SK-N-MC (cell line): ENCODE measurements around the gene GPR162.

Source experiments
- DNase-seq: peaks from one replicate; pipeline ENCODE4 v3.0.0-alpha.2; 2011; ENCODE audit warnings: low read depth, low spot score
- H3K27ac ChIP-seq: fragments of 200-600 bp; sonication (generic); 2 replicates; pipeline ENCODE4 v1.5.1; 2016; ENCODE audit warnings: mixed run types
- H3K36me3 ChIP-seq: fragments of 200-600 bp; sonication (generic); 2 replicates; pipeline ENCODE4 v1.6.1; 2017; ENCODE audit warnings: antibody characterized with exemption, low read length, mixed read lengths; ENCODE audit not compliant: insufficient read depth
- H3K4me3 ChIP-seq: fragments of 200-600 bp; sonication (generic); 2 replicates; pipeline ENCODE4 v1.5.1; 2016
- H3K9ac ChIP-seq: fragments of 200-600 bp; sonication (generic); 2 replicates; pipeline ENCODE4 v1.8.0; 2017; ENCODE audit warnings: mixed run types, mixed read lengths; ENCODE audit not compliant: insufficient read length
- H3K9me3 ChIP-seq: fragments of 200-600 bp; sonication (generic); 2 replicates; pipeline ENCODE4 v1.6.1; 2017; ENCODE audit warnings: low read depth, mild to moderate bottlenecking, antibody characterized with exemption, low read length, moderate library complexity, mixed read lengths
- EZH2 ChIP-seq: fragments of 200-600 bp; sonication (generic); IDR thresholded peaks from one replicate; pipeline ENCODE4 v1.6.1; 2017; ENCODE audit warnings: antibody characterized with exemption
- FOXP2 ChIP-seq: optimal IDR thresholded peaks from 2 replicates; pipeline ENCODE3; 2011; ENCODE audit warnings: mild to moderate bottlenecking, moderate library complexity; ENCODE audit not compliant: insufficient read depth; ENCODE audit errors: extremely low read length, control extremely low read depth
- POLR2AphosphoS5 ChIP-seq: IDR thresholded peaks from 2 replicates; pipeline ENCODE4 v1.6.1; 2012; ENCODE audit warnings: mild to moderate bottlenecking, low read depth, low read length, borderline replicate concordance

Gene GPR162

GRCh38 chr12:6784761-6785160 is 36.9 kb upstream of the GPR162 start:
- Histone ChIP-seq H3K36me3 (no peaks in the 10 kb centered on the region), H3K9me3 (no peaks in the 10 kb centered on the region), H3K9ac (no peak overlapping the region), H3K4me3 (no peak overlapping the region), H3K27ac (no peak overlapping the region)
- TF ChIP-seq FOXP2 (no peak), POLR2AphosphoS5 (no peak), EZH2 (no peak)
- DNase-seq = no peak

GRCh38 chr12:6786416-6787094 is 35.1 kb upstream of the GPR162 start:
- no peak for DNase-seq
- no peaks in the 10 kb centered on the region for H3K9me3 ChIP-seq
- no peak overlapping the region for H3K27ac ChIP-seq
- no peak for TF ChIP-seq POLR2AphosphoS5
- no peak for TF ChIP-seq FOXP2
- TF ChIP-seq EZH2 = no peak
- H3K36me3 ChIP-seq = no peaks in the 10 kb centered on the region
- no peak overlapping the region for H3K9ac ChIP-seq
- H3K4me3 ChIP-seq = no peak overlapping the region

GRCh38 chr12:6787309-6787708 is 34.3 kb upstream of the GPR162 start:
- H3K27ac ChIP-seq = no peak overlapping the region

GRCh38 chr12:6788972-6789924 is 32.4 kb upstream of the GPR162 start, which contains the start of gene CD4:
Gene CD4 (plus strand): TSS chr12:6789528. CDS start chr12:6800139, 10,611 bp downstream.
- no peak within 1 kb of the TSS for H3K27ac ChIP-seq

More at GRCh38 chr12:6787309-6787708, 34.3 kb upstream of the GPR162 start:
- no peak for DNase-seq
- no peaks in the 10 kb centered on the region for H3K9me3 ChIP-seq
- H3K4me3 ChIP-seq = no peak overlapping the region
- H3K36me3 ChIP-seq = no peaks in the 10 kb centered on the region
- no peak for TF ChIP-seq FOXP2
- TF ChIP-seq POLR2AphosphoS5 = no peak
- no peak for TF ChIP-seq EZH2
- no peak overlapping the region for H3K9ac ChIP-seq

GRCh38 chr12:6790496-6791150 is 31.0 kb upstream of the GPR162 start:
- Histone ChIP-seq H3K9me3 (no peaks in the 10 kb centered on the region), H3K36me3 (no peaks in the 10 kb centered on the region), H3K27ac (no peak overlapping the region), H3K9ac (no peak overlapping the region), H3K4me3 (no peak overlapping the region)
- no peak for DNase-seq
- TF ChIP-seq FOXP2 (no peak), POLR2AphosphoS5 (no peak), EZH2 (no peak)

More at GRCh38 chr12:6788972-6789924, 32.4 kb upstream of the GPR162 start, which contains the start of gene CD4:
- H3K9me3 ChIP-seq = no peaks in the 10 kb centered on the region
- TF ChIP-seq FOXP2 (no peak), EZH2 (no peak), POLR2AphosphoS5 (no peak)
- no peak within 1 kb of the TSS for H3K4me3 ChIP-seq
- H3K9ac ChIP-seq = no peak within 1 kb of the TSS
- DNase-seq = no peak
- no peaks in the 10 kb centered on the region for H3K36me3 ChIP-seq

GRCh38 chr12:6791931-6792520 is 29.6 kb upstream of the GPR162 start:
- no peaks in the 10 kb centered on the region for H3K9me3 ChIP-seq
- no peaks in the 10 kb centered on the region for H3K36me3 ChIP-seq
- no peak for DNase-seq
- H3K4me3 ChIP-seq = no peak overlapping the region
- H3K27ac ChIP-seq = no peak overlapping the region
- TF ChIP-seq EZH2 (no peak), POLR2AphosphoS5 (no peak), FOXP2 (no peak)
- no peak overlapping the region for H3K9ac ChIP-seq

- DNase-seq = no peak
- H3K27ac ChIP-seq = no peak overlapping the region
- H3K9me3 ChIP-seq = no peaks in the 10 kb centered on the region
- no peak overlapping the region for H3K9ac ChIP-seq
- TF ChIP-seq POLR2AphosphoS5 = no peak
- TF ChIP-seq FOXP2 = no peak
- TF ChIP-seq EZH2 = no peak
- no peaks in the 10 kb centered on the region for H3K36me3 ChIP-seq
- H3K4me3 ChIP-seq = no peak overlapping the region
Observed at GRCh38 chr12:6792522-6793201, 29.0 kb upstream of the GPR162 start.
